Putamen (tissue), 1 donor: ENCODE results near the gene TMEM266.

Experiments
- DNase-seq: peaks from one replicate; pipeline ENCODE4 v3.0.0-alpha.2; 2016; ENCODE audit warnings: low spot score

TMEM266 gene

GRCh38 chr15:76162784-76163456 lies 103.1 kb downstream of the TMEM266 start:
- DNase-seq = no peak

- no peak for DNase-seq
These were observed 103.9 kb downstream of the TMEM266 start for GRCh38 chr15:76163457-76164295.

GRCh38 chr15:76164602-76165001 lies 104.8 kb downstream of the TMEM266 start:
- no peak for DNase-seq

- no peak for DNase-seq
These were observed 106.2 kb downstream of the TMEM266 start for GRCh38 chr15:76165951-76166350.

- DNase-seq = no peak
These were observed 108.6 kb downstream of the TMEM266 start for GRCh38 chr15:76168237-76168984.

GRCh38 chr15:76169018-76169417 lies 109.2 kb downstream of the TMEM266 start:
- DNase-seq = no peak

- DNase-seq = no peak
These were observed 110.4 kb downstream of the TMEM266 start for GRCh38 chr15:76169911-76170800.

- no peak for DNase-seq
These were observed 113.0 kb downstream of the TMEM266 start for GRCh38 chr15:76172782-76173181.

GRCh38 chr15:76173317-76173834 lies 113.6 kb downstream of the TMEM266 start:
- no peak for DNase-seq

GRCh38 chr15:76174654-76175053 lies 114.9 kb downstream of the TMEM266 start:
- no peak for DNase-seq

GRCh38 chr15:76175442-76175841 lies 115.7 kb downstream of the TMEM266 start:
- no peak for DNase-seq

- DNase-seq = no peak
These were observed 116.3 kb downstream of the TMEM266 start for GRCh38 chr15:76176059-76176458.

GRCh38 chr15:76176487-76177085 lies 116.8 kb downstream of the TMEM266 start:
- no peak for DNase-seq

- no peak for DNase-seq
These were observed 117.8 kb downstream of the TMEM266 start for GRCh38 chr15:76177491-76178040.

GRCh38 chr15:76178296-76179000 lies 118.7 kb downstream of the TMEM266 start:
- no peak for DNase-seq

- no peak for DNase-seq
These were observed 119.2 kb downstream of the TMEM266 start for GRCh38 chr15:76179023-76179422.

GRCh38 chr15:76180321-76180720 lies 120.5 kb downstream of the TMEM266 start:
- DNase-seq = no peak

GRCh38 chr15:76181705-76182107 lies 121.9 kb downstream of the TMEM266 start:
- peak; percentile 33 for DNase-seq

GRCh38 chr15:76183930-76184649 lies 124.3 kb downstream of the TMEM266 start:
- DNase-seq = no peak
